Tibial artery (tissue), 4 donors: Measurements from ENCODE around the gene APLNR.

Experiments
- DNase-seq, 2 donors: peaks; one replicate each; pipeline ENCODE4 v3.0.0-alpha.2; 2019
- H3K27ac ChIP-seq, 2 donors: fragments of 200-600 bp; sonication (generic) in 1 of 2; 1 replicate in 1 of 2; 2 replicates in 1 of 2; pipeline ENCODE4 v1.5.1; 2018 to 2019; ENCODE audit warnings: mild to moderate bottlenecking in 1 of 2
- H3K27me3 ChIP-seq, 2 donors: fragments of 200-600 bp; sonication (generic) in 1 of 2; one replicate each; pipeline versions ENCODE4 v1.5.1 to v1.6.0; 2016 to 2019
- H3K36me3 ChIP-seq, 3 donors: fragments of 200-600 bp; sonication (generic) in 2 of 3; one replicate each; pipeline ENCODE4 v1.5.1; 2016 to 2019; ENCODE audit warnings: mild to moderate bottlenecking in 2 of 3
- H3K4me1 ChIP-seq, 4 donors: fragments of 200-600 bp; sonication (generic) in 2 of 4; 1 replicate in 3 of 4; 2 replicates in 1 of 4; pipeline ENCODE4 v1.5.1; 2016 to 2019
- H3K4me3 ChIP-seq, 2 donors: fragments of 200-600 bp; sonication (generic) in 1 of 2; 1 replicate in 1 of 2; 2 replicates in 1 of 2; pipeline ENCODE4 v1.5.1; 2018 to 2019; ENCODE audit warnings: mild to moderate bottlenecking in 2 of 2
- H3K9me3 ChIP-seq, 3 donors: fragments of 200-600 bp; sonication (generic) in 1 of 3; one replicate each; pipeline ENCODE4 v1.5.1; 2016 to 2019
- CTCF ChIP-seq, 2 experiments: fragments of 200-600 bp in 1 of 2; fragments of 450-650 bp in 1 of 2; IDR thresholded peaks; one replicate each; pipeline ENCODE4 v1.5.1; 2017 to 2019; ENCODE audit warnings: antibody characterized with exemption in 2 of 2, mild to moderate bottlenecking in 1 of 2, moderate library complexity in 1 of 2
- intact Hi-C: fragments of 100-400 bp; cut with DNase I; formaldehyde crosslinking; loops from one replicate; pipeline ENCODE4 v1.15.0; 2023; ENCODE audit warnings: low total_unique reads

Gene APLNR

DNA sequence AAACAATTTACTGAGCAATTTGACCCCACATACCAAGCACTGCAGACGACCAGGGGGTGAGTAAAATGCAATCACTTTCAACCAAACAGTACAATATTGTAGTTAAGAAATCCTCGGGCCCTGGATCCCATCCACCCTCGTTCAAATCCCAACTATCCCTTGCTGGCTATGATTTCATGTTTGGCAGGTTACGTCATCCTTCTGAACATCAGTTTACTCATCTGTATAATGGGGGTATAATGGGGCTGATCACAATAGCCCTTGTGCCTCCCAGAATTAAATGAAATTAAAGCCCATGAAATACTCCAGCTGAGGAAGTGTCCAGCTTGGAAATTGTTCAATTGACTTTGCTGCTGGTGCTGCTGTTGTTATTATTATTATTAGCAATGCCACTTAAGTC is 20.6 kb downstream of the APLNR start:
- no peak for DNase-seq
- Histone ChIP-seq H3K36me3 (no peaks in the 10 kb centered on the region), H3K9me3 (no peaks in the 10 kb centered on the region), H3K27me3 (no peaks in the 10 kb centered on the region), H3K27ac (no peak overlapping the region), H3K4me1 (peaks cover 0 to 24% (median 6%) of the 10 kb centered on the region in 4 donors), H3K4me3 (no peak overlapping the region)
- intact Hi-C loops, result no loop called here
- TF ChIP-seq CTCF (IDR thresholded peaks at IDR 0.05), result no peak

DNA sequence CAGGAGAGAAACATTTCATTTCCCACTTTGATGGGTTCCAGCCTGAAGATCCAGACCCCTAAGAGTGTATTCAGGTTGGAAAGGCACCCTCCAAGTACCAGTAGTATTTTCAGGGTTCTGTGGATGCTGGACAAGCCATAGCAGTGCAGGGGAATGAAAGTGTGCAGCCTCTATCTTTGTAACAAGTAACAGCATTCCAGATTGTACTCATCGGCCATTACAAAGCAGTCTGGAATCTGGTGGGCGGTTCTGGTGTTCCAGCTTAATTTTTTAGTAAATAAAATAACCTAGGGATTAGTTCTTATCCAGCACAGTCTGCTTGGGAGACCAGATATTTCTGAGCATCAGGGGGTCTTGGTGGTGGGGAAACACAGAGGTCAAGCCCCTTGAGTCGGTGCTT is 22.6 kb downstream of the APLNR start:
- no peak for DNase-seq
- Histone ChIP-seq H3K4me3 (no peak overlapping the region), H3K4me1 (peaks cover 0 to 24% (median 6%) of the 10 kb centered on the region in 4 donors), H3K27ac (no peak overlapping the region), H3K36me3 (no peaks in the 10 kb centered on the region), H3K27me3 (no peaks in the 10 kb centered on the region), H3K9me3 (no peaks in the 10 kb centered on the region)
- intact Hi-C loops, result no loop called here
- no peak for TF ChIP-seq CTCF (IDR thresholded peaks at IDR 0.05)

DNA sequence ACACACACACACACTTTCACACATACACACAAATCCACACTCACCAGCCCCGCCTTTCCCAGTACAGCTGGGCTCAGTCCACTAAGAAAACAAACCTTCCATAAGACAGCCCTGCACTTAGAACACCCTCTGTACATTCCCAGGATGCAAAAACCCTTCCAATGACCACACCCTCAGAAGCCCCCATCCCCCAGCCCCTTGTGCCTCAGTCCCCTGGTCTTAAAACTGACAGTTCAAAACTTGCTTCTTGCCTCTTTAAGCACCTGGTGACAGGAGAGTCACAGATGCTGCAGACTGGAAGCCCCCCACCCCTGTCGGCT is 23.0 kb downstream of the APLNR start:
- Histone ChIP-seq H3K9me3 (no peaks in the 10 kb centered on the region), H3K36me3 (no peaks in the 10 kb centered on the region), H3K4me1 (peaks cover 0 to 19% (median 6%) of the 10 kb centered on the region in 4 donors), H3K27me3 (no peaks in the 10 kb centered on the region), H3K27ac (no peak overlapping the region), H3K4me3 (no peak overlapping the region)
- intact Hi-C loops, result no loop called here
- TF ChIP-seq CTCF (IDR thresholded peaks at IDR 0.05), result no peak
- no peak for DNase-seq

GRCh38 chr11:57213342-57214097 is 23.5 kb downstream of the APLNR start:
- Histone ChIP-seq H3K27me3 (no peaks in the 10 kb centered on the region), H3K27ac (no peak overlapping the region), H3K9me3 (no peaks in the 10 kb centered on the region), H3K4me3 (no peak overlapping the region), H3K36me3 (no peaks in the 10 kb centered on the region), H3K4me1 (peaks cover 0 to 15% (median 6%) of the 10 kb centered on the region in 4 donors)
- DNase-seq, result no peak
- intact Hi-C loops, result no loop called here
- TF ChIP-seq CTCF (IDR thresholded peaks at IDR 0.05), result no peak

- Histone ChIP-seq H3K4me1 (peaks cover 0 to 15% (median 6%) of the 10 kb centered on the region in 4 donors), H3K27me3 (peaks cover 0 to 10% of the 10 kb centered on the region in 2 donors), H3K4me3 (no peak overlapping the region), H3K36me3 (no peaks in the 10 kb centered on the region), H3K27ac (no peak overlapping the region), H3K9me3 (no peaks in the 10 kb centered on the region)
- no peak for DNase-seq
- intact Hi-C loops, result no loop called here
- no peak for TF ChIP-seq CTCF (IDR thresholded peaks at IDR 0.05)
These were observed 26.3 kb downstream of the APLNR start for GRCh38 chr11:57210781-57211180.

- H3K27me3 ChIP-seq, result peaks cover 0 to 13% of the 10 kb centered on the region in 2 donors
- H3K36me3 ChIP-seq, result no peaks in the 10 kb centered on the region
- intact Hi-C loops, result no loop called here
- TF ChIP-seq CTCF (IDR thresholded peaks at IDR 0.05), result no peak
- H3K9me3 ChIP-seq, result no peaks in the 10 kb centered on the region
- no peak for DNase-seq
- no peak overlapping the region for H3K27ac ChIP-seq
- no peak overlapping the region for H3K4me3 ChIP-seq
- H3K4me1 ChIP-seq, result no peaks in the 10 kb centered on the region
These were observed 29.9 kb downstream of the APLNR start for GRCh38 chr11:57207168-57207567.
